GM12801 (cell line): ENCODE results near the gene ANKHD1.

Experiments used
- TF ChIP-seq, protein P1 (sequence below): IDR thresholded peaks from one replicate; pipeline ENCODE4 v1.5.1; 2011; ENCODE audit warnings: control low read depth; ENCODE audit not compliant: insufficient read length; ENCODE audit errors: extremely low read depth

Gene ANKHD1

DNA sequence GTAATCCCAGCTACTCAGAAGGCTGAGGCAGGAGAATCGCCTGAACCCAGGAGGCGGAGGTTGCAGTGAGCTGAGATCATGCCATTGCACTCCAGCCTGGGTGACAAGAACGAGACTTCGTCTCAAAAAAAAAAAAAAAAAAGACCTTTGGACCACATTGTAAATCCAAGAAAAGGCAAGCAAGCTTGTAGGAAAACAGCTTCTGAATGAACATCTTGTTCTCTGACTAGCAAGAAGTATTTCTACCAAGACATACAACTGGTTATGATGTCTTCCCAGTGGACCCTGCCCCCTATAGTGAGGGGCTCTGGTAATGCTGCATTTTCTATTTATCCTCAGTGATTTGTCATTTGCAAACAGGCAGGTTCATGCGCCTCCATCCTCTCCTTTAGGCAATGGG is 141.3 kb downstream of the ANKHD1 start:
- TF ChIP-seq, protein P1, sequence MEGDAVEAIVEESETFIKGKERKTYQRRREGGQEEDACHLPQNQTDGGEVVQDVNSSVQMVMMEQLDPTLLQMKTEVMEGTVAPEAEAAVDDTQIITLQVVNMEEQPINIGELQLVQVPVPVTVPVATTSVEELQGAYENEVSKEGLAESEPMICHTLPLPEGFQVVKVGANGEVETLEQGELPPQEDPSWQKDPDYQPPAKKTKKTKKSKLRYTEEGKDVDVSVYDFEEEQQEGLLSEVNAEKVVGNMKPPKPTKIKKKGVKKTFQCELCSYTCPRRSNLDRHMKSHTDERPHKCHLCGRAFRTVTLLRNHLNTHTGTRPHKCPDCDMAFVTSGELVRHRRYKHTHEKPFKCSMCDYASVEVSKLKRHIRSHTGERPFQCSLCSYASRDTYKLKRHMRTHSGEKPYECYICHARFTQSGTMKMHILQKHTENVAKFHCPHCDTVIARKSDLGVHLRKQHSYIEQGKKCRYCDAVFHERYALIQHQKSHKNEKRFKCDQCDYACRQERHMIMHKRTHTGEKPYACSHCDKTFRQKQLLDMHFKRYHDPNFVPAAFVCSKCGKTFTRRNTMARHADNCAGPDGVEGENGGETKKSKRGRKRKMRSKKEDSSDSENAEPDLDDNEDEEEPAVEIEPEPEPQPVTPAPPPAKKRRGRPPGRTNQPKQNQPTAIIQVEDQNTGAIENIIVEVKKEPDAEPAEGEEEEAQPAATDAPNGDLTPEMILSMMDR, result no peak

DNA sequence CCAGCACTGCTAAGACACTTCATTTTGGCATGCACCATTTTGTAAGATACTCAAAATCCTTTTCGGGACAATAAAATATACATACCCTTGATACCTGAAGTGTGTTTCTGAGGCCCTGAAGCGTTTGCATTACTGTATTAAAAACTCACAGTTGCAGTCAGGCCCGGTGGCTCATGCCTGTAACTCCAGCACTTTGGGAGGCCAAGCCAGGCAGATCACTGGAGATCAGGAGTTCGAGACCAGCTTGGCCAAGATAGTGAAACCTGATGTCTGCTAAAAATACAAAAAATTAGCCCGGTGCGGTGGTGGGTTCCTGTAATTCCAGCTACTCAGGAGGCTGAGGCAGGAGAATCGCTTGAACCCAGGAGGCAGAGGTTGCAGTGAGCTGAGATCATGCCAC is 143.4 kb downstream of the ANKHD1 start:
- TF ChIP-seq, protein P1, result no peak

DNA sequence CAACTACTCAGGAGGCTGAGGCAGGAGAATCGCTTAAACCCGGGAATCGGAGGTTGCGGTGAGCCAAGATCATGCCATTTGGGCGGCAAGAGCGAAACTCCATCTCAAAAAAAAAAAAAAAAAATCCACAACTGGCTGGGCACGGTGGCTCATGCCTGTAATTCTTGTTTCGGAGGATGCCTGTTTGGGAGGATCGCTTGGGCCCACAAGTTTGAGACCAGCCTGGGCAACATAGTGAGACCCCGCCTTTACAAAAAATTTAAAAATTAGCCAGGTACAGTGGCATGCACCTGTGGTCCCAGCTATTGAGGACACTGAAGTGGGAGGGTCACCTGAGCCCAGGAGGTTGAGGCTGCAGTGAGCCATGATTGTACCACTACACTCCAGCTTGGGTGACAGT is 144.0 kb downstream of the ANKHD1 start:
- TF ChIP-seq, protein P1, result no peak

DNA sequence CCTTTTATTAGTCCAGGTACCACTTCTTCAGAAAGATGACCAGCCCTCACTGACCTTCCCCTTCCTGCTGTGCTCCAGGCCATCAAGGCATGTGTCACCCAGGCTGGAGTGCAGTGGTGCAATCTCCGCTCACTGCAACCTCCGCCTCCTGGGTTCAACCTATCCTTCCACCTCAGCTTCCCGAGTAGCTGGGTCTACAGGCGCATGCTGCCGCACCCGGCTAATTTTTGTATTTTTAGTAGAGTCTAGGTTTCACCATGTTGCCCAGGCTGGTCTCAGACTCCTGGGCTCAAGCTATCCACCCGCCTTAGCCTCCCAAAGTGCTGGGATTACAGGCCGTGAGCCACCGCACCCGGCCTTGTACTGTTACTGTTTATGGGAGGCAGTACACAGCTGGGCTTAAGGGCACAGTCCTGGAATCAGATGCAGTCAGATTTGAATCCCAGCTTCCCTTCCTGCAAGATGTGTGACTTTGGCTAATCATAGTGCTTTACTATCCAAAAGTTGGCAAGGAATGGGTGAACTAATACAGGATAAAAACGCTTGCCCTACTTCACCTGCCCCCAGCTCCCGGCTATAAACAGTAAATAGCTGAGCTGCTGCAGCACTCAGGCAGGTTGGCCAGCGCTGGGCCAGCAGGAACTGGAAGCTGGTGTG is 145.3 kb downstream of the ANKHD1 start:
- TF ChIP-seq, protein P1, result no peak

DNA sequence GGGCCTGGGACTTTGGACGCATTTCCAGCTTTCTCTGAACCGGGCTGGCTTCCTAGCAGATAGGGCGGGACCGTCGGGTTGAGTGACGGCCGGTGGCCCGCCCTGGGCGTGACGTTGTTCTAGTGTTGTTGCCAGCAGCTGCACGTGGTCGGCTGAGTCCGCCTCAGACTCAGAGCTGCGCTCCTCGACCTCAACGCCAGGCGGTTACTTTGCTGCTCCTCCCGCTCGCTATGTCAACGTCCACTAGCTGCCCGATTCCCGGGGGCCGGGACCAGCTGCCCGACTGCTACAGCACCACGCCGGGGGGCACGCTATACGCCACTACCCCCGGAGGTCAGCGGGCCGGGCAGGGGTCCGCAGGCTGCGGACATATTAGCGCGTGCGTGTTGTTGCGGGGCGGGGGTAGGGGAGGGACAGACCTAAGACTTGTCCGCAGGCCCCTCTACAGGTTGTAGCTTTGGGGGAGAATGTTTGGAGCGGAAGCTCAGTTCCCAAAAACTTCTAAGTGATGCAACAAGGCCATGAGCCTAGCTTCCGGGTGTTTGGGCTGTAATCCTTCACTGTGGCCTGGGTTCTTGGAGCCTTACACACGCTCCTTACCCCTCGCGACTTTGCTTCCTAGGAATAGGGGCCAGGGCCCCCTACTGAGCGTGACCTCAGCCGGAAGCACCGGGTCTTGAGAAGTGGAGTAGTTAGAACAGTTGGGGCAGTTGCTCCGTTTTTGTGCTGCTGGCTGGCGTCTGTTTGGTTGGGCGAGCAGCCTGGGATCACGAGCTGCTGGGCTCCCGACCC is 146.1 kb downstream of the ANKHD1 start, which contains the start of gene EIF4EBP3:
TSS of gene EIF4EBP3 (plus strand) at position 155 of the 792 bp plus-strand sequence. CDS start at position 231, 76 bp downstream.
- TF ChIP-seq, protein P1, result no peak

DNA sequence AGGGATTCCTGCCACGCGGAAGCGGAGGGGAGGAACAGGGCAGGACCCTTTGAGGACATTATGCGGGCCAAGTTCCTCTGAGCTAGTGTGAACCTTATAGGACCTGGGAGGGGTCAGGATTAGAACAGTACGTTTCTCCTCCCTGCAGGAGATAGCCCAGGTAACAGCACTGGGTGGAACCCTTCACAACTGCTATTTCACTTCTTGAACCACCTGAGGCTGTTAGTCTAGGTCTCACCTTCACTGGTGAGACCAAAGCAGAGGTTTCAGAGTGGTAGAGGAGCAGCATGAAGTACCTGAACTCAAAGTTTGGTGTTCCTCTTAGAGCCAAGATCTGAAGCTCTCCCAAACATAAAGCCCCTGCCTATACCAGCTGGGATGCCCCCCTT is 146.7 kb downstream of the ANKHD1 start:
- TF ChIP-seq, protein P1, result no peak

DNA sequence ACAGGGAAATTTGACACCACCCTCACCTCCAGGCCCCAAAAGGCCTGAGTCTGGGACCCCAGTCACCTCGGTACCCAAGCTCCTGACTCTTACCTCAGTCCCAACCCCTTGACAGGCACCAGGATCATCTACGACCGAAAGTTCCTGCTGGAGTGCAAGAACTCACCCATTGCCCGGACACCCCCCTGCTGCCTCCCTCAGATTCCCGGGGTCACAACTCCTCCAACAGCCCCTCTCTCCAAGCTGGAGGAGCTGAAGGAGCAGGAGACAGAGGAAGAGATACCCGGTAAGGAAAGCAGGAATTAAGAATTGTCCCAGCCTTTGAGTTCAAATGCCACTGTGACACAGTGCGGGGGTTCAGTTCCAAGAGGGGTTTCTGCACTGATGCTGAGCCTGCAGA is 147.2 kb downstream of the ANKHD1 start:
- TF ChIP-seq, protein P1, result no peak
